Tracheal epithelial cell (primary cell): ENCODE measurements around the gene CFAP126. TPM values are rescaled to one million over a fixed set of nuclear protein-coding genes. Genes with fewer than 3 reads are reported as not detected.

ENCODE experiments used
- total RNA-seq: library from RNA; depleted of rRNA; stranded (reverse); fragments of >200 nt; gene quantifications from 2 replicates; pipeline ENCODE4 v1.2.1, GENCODE V29; 2014

Gene CFAP126
- total RNA-seq, result not detected in 2 replicates

DNA sequence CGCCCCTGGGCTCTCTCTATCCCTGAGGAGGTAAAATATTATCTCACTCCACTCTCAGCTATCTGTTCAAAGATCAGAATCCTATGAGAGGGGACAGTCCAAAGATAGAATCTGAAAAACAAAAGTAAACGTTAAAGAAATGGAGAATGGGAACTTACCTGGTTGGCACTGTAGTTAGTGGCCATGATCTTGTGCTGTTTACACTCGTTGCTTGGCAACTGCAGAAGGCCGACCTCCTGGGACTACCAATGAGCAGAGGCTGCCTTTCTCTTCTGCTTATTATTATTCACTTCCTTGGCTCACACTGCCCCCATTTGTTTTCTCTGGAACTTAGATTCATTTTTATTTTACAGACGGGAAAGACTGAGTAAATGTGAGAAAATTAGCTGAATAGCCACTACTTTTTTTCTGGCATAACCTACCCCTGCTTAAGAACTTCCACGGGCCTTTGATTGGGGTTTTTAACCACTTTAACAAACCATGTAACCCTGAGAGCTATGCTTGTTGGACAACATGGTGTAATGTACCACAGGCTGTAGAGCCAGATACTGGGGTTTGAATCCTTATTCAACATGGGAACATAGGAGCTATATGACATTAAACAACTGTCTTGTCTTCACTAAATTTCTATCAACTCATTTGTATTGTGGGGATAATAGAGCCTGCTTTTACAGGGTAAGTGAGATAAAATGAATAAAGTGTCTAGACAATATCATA is at the start of gene CFAP126:
Gene CFAP126, minus strand, starts transcription at position 193 of the 717 bp plus-strand sequence. Its CDS starts 8 bp downstream, at position 185.

Other genes with a start within 250 kb of the CFAP126 start
- 30.5 and 68.4 TPM in 2 replicates for gene PFDN2, start 249.8 kb downstream of the CFAP126 start, total RNA-seq
- gene NIT1, start 249.8 kb downstream of the CFAP126 start, total RNA-seq, result 25.6 and 53.5 TPM in 2 replicates
- gene DEDD, start 235.2 kb downstream of the CFAP126 start, total RNA-seq, result 15.1 and 23.4 TPM in 2 replicates
- gene UFC1, start 213.9 kb downstream of the CFAP126 start, total RNA-seq, result 32.6 and 41.2 TPM in 2 replicates
- gene USP21, start 208.4 kb downstream of the CFAP126 start, total RNA-seq, result 5.8 and 8.7 TPM in 2 replicates
- 7.5 and 15.7 TPM in 2 replicates for gene PPOX, start 201.4 kb downstream of the CFAP126 start, total RNA-seq
- gene B4GALT3, start 190.4 kb downstream of the CFAP126 start, total RNA-seq, result 19.0 and 23.2 TPM in 2 replicates
- gene ADAMTS4, start 168.8 kb downstream of the CFAP126 start, total RNA-seq, result under 0.01 TPM in 2 replicates
- gene NDUFS2, start 165.5 kb downstream of the CFAP126 start, total RNA-seq, result 110 and 155 TPM in 2 replicates
- not detected in 2 replicates for gene FCER1G, start 152.6 kb downstream of the CFAP126 start, total RNA-seq
- gene APOA2, start 144.2 kb downstream of the CFAP126 start, total RNA-seq, result not detected in 2 replicates
- 10.9 and 12.3 TPM in 2 replicates for gene TOMM40L, start 141.8 kb downstream of the CFAP126 start, total RNA-seq
- not detected in 2 replicates for gene NR1I3, start 129.7 kb downstream of the CFAP126 start, total RNA-seq
- 0.24 TPM in 1 of 2 replicates, not detected in the other for gene PCP4L1, start 109.1 kb downstream of the CFAP126 start, total RNA-seq
- gene MPZ, start 57.9 kb downstream of the CFAP126 start, total RNA-seq, result 0.21 and 0.24 TPM in 2 replicates
- gene SDHC, start 53.5 kb downstream of the CFAP126 start, total RNA-seq, result 13.5 and 19.4 TPM in 2 replicates
- 0.72 TPM in 1 of 2 replicates, not detected in the other for gene FCGR2A, start 137.6 kb upstream of the CFAP126 start, total RNA-seq
- gene HSPA6, start 156.7 kb upstream of the CFAP126 start, total RNA-seq, result 0.85 and 24.3 TPM in 2 replicates
- gene FCGR3A, start 181.9 kb upstream of the CFAP126 start, total RNA-seq, result not detected in 2 replicates